ENCODE results near the gene SLC2A1.

The SLC2A1 gene

DNA sequence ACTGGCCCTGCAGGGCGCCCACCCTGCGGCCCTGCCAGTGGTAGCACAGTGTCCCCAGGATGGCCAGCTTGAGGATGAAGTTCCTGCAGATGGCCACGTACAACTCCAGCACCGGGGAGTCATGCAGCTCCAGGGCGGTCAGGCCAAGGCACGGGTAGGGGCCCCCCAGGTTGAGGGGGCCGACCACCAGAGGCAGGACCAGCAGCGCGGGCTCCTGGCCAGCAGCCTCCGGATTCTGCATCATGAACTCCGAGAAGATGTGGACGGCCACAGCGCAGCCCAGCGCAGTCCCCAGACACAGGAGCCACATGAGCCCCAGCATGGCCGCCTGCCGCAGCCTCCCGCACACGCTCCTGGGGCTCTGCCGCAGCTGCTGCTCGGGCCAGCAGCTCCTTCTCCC is 71.3 kb downstream of the SLC2A1 start:
- FAIRE-seq = no peak

DNA sequence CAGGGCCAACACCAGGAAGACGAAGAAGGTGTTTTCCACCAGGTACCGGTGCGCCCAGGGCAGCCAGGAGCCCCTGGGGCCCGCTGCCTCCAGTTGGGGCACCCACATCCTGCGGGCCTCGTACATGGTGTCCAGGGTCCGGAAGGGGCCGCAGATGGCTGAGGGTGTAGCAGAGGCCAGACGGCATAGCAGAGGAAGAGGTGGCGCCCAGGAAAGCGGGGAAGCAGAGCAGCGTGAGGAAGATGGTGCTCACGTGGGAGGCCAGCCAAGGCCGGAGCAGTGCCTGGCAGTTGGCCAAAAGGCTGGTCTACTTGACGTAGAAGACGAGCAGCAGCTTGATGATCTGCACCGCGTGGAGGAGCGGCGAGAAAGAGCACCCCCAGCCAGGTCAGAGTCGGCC is 71.9 kb downstream of the SLC2A1 start:
- FAIRE-seq = no peak

DNA sequence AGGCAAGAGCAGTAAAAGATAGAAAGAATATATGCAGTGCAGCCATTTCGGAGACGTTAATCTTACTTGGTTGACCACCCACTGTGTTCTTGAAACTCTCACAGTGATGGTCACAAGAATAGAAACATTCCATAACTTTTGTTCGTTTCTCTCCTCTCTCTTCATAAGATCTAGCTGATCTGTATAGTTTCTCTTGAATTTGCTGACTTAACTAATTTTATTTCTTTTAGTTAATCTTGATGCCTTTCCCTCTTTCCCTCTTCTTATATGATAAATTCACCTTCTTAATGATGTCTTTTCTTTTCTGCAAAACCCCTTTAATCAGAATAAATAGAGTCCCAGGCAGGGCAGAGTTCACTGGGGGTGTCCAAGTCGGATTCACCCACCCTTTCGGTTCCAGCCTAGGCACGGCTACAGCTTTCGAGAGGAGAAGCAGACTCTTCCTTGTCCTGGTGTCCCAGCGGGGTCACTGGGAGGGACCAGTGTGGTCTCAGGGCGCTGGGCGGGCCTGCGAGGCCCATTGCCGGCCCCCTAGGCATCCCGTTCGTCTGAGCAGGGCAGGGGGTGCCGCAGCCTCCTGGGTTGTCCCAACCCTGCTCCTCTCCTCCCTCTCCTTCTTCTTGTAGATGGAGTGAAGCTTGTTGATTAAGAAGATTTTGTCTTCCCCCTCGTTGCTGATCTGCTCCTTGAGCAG is 72.5 kb downstream of the SLC2A1 start:
- no peak for FAIRE-seq

DNA sequence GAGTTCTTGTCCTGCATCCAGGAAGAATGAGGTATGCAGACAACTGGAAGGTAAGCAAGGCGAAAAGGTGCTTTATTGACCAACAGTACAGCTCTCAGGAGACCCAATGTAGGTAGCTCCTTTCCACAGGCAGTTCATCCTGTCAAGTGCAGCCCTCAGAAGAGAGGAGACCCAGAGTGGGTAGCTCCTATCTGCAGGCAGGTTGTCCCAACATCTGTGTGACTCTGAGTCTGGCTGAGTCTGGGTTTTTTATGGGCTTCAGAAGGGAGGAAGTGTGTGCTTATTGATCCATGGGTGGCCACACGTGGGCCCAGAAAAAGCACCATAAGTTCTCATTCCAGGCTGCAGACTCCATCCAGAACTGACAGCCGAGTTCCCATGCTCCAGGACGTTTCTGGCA is 78.3 kb downstream of the SLC2A1 start:
- FAIRE-seq = no peak

DNA sequence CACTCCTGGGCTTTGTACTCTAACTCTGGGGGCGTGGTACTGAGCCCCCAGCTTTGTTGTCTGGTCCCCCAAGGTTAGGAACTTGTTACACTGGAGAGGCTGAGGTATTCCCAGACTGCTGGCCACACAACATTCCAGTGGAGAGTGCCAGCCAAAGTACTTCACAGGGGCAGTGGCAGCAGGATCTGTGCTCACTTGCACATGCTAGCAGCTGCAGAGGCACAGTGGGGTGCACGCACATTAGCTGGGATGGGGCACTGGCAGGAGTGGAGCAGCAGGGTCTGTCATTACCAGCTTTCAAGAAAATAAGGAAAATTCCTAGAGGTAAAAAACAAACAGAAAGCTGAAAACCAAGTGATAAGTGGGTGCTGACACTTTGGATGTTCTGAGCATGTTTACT is 81.3 kb downstream of the SLC2A1 start:
- FAIRE-seq = no peak

DNA sequence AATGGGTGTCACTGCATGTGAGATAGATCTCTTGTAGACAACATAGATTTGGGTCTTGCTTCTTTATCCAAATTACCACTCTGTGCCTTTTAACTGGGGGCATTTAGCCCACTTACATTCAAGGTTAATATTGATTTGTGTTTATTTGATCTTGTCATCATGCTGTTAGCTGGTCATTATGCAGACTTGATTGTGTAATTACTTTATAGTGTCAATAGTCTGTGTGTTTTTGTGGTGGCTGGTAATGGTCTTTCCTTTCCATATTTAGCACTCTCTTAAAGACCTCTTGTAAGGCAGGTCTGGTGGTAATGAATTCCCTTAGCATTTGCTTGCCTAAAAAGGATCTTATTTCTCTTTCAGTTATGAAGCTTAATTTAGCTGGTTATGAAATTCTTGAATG is 82.7 kb downstream of the SLC2A1 start:
- no peak for FAIRE-seq
